LNCaP clone FGC (cell line): Measurements from ENCODE around the gene FABP6.

Source experiments
- DNase-seq: peaks from one replicate; pipeline ENCODE4 v3.0.0-alpha.2; 2011; ENCODE audit warnings: low read depth
- H3K4me3 ChIP-seq: 2 replicates; pipeline ENCODE4 v1.5.1; 2011; ENCODE audit warnings: mild to moderate bottlenecking, low read depth, low read length, control low read depth
- TF ChIP-seq, protein P1 (sequence below): IDR thresholded peaks from 2 replicates; pipeline ENCODE4 v1.5.1; 2012; ENCODE audit warnings: mild to moderate bottlenecking; ENCODE audit not compliant: control insufficient read depth, insufficient read depth; ENCODE audit errors: extremely low read depth

The FABP6 gene

DNA sequence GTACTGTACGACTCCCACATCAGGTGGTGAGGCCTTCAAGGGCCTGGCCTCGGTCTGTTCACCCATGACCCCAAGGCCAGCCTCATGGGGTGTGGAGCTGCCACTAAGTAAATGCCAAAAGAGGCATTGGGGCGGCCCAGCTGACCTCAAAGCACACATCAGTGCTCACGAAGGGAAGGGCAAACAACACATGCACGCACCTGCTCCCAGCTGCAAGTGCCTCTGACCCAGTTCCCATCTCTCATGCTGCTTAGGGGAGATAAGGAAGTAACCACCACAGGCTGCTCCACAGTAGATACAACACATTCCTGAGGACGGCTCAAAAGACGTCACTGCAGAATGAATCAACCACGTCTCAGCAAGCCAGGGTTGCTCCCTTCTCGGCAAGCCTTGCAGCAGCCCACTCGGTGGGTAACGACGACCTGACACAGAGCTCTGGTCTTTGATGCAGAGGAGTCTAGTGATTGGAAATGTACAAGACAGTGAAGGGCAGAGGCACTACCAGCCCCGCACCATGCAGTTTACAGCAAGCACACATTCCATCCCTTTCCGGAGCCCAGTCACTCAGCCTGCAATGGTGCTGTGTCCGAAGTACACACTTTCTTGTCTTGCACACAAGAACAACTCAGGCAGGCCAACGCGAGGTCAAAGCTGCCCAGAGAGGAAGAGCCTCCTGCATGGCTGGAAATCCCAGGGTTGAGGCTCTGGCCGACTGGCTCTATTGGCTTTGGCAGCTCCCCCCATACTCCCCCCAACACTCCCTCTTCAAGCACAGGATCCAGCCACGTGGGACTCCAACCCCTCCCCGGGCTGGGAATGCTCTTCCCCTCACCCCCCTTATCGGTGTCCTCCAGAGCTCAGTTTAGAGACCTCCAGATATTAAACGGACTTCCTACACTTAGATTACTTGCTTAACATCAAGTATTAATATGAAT is 31.8 kb downstream of the FABP6 start:
- no peak overlapping the region for H3K4me3 ChIP-seq
- no peak for DNase-seq
- TF ChIP-seq, protein P1, sequence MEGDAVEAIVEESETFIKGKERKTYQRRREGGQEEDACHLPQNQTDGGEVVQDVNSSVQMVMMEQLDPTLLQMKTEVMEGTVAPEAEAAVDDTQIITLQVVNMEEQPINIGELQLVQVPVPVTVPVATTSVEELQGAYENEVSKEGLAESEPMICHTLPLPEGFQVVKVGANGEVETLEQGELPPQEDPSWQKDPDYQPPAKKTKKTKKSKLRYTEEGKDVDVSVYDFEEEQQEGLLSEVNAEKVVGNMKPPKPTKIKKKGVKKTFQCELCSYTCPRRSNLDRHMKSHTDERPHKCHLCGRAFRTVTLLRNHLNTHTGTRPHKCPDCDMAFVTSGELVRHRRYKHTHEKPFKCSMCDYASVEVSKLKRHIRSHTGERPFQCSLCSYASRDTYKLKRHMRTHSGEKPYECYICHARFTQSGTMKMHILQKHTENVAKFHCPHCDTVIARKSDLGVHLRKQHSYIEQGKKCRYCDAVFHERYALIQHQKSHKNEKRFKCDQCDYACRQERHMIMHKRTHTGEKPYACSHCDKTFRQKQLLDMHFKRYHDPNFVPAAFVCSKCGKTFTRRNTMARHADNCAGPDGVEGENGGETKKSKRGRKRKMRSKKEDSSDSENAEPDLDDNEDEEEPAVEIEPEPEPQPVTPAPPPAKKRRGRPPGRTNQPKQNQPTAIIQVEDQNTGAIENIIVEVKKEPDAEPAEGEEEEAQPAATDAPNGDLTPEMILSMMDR, result no peak

DNA sequence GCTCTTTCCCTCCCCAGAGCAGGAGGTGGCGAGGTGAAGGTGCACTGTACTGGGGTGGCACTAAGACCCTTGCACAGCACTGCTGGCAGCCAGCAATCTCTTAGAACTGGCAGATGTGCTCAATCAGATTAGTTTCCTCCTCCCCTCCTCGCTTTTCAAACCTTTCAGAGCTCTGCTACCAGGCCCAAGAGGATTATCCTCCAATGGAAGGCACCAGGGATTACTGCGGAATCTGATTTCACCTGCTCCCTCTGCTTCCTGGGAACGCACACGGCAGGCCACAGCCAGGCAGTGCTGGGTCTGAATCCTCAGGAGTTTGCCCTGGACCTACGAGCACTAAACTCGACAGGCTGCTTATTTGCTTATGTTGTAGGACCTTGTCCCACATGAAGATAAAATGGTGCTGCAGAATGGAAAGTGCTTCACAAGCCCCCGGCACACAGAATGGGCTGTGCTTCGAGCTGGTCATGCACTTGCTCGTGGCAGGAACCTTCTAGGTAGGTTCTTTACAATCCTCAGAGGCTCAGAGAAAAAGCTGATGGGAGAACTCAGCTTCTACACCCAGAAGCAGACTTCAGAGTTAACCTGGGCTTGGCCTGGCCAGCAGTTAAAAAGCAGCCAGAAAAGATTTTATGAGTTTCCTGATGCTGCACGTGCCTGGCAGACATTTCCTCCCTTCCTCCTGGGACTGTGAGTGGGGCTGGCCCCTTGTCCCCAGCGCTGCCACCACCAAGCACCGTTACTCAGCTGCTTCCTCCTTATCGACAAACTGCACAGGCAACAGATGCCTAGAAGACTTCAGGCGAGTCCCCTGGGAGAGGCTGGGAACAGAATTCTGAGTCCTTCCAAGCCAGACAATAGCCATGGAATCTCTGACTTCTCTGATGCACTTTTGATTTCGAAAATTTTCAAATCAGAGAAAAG is 33.1 kb downstream of the FABP6 start:
- no peak overlapping the region for H3K4me3 ChIP-seq
- TF ChIP-seq, protein P1, result no peak
- DNase-seq, result no peak

DNA sequence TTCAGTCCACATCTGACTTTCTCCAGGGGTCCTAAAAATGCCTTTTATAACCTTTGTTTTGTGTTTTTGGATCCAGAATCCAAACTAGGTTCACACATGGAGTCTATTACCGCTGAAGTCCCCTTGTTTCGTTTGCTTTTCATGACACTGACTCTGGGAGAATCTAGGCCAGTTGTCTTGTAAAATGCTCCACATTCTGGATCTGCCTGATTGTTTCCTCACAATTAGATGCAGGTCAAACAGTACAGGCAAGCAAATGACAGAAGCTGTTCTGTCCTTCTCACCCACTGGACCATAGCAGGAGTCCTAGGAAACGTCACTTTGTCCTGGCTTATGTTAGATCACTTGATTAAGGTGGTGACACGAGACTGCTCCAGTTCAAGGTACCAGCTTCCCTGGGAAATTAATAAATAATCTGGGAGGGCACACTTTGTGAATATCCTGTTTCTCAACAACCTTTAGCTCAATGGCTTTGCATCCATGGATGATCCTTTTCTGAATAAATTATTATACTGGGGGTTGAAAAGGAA is 34.1 kb downstream of the FABP6 start:
- no peak for DNase-seq
- no peak overlapping the region for H3K4me3 ChIP-seq
- TF ChIP-seq, protein P1, result no peak

DNA sequence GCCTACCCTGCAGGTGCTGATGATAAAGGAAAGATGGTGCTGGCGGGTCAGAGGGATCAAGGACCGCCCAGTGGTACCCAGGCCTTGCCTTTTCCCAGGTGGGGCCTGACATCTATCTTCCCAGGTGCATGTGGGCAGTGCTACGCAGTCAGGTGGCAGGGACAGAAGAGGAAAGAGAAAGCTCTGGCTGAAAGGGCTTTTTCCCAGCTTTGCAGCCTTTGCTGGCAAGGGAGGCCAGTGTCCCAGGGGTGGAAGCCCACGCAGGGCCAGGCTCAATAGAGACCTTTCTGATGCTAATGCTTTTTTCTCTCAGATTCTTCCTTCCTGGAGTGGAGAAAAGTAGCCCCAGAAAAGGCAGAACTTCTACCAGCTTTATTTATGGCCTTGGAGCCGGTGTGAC is 36.7 kb downstream of the FABP6 start:
- TF ChIP-seq, protein P1, result no peak
- H3K4me3 ChIP-seq, result no peak overlapping the region
- DNase-seq, result no peak

DNA sequence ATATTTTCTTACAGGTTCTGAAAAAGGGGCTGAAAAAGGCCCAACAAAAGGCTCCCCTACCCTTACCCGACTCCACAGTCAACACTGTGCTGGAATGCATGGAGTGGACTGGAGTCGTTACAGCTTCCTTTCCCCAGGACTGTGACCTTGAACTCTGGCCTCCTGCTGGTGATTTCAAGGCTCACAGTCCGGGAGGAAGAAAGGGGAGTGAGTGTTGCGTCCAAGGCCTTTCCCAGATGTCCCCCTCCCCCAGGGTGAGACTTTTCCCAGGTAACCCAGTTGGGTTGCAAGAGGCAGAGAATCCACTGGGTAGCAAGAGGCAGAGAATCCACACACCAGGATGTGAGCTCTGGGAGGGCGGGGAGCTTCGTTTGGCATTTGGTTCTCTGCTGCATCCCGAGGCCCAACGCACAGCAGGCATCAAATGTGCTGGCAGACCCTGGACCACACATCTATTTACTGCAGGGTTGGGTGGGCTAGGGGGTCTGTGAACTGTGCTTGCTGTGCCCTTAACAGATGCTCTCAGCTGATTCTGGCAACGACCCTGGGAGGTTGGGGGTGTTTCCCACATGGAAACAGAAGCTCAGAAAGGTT is 37.5 kb downstream of the FABP6 start:
- TF ChIP-seq, protein P1, result no peak

DNA sequence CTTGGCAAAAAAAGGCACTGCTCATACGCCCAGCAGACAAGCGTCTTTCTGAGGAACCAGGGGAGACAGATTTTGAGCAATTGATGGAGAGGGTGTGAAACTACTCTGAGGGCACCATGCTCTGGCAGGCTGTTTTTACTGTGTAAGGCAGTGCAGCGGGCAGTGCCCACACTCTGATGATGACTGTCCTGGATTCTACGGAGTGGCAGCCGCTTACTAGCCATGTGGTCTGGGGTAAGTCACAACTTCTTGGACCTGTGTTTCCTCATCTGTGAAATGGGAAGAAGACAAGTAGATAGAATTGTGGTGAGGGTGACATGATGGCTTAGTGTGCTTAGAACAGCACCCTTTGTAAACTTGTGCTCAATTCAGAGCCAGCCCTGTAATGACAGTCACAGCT is 38.8 kb downstream of the FABP6 start:
- TF ChIP-seq, protein P1, result no peak
- no peak overlapping the region for H3K4me3 ChIP-seq
- DNase-seq, result no peak

More for the DNA sequence above, 37.5 kb downstream of the FABP6 start:
- no peak for DNase-seq
- no peak overlapping the region for H3K4me3 ChIP-seq
